Fibroblast of villous mesenchyme (primary cell): ENCODE results near the gene FGF13. TPM values are rescaled to one million over a fixed set of nuclear protein-coding genes. Genes with fewer than 3 reads are reported as not detected.

Experiments
- DNase-seq: peaks from one replicate; pipeline ENCODE4 v3.0.0-alpha.2; 2010; ENCODE audit warnings: low read depth
- H3K4me3 ChIP-seq: 2 replicates; pipeline ENCODE4 v1.5.1; 2011; ENCODE audit warnings: low read depth, mild to moderate bottlenecking, low read length
- total RNA-seq: library from RNA; depleted of rRNA; stranded (reverse); fragments of >200 nt; gene quantifications from 2 replicates; pipeline ENCODE4 v1.2.3, GENCODE V29; 2012
- TF ChIP-seq, protein P1 (sequence below): IDR thresholded peaks from 2 replicates; pipeline ENCODE4 v1.5.1; 2012; ENCODE audit warnings: low read depth, mild to moderate bottlenecking, low read length; ENCODE audit not compliant: insufficient read depth

Gene FGF13
- under 0.01 TPM in 1 of 2 replicates, not detected in the other for total RNA-seq

DNA sequence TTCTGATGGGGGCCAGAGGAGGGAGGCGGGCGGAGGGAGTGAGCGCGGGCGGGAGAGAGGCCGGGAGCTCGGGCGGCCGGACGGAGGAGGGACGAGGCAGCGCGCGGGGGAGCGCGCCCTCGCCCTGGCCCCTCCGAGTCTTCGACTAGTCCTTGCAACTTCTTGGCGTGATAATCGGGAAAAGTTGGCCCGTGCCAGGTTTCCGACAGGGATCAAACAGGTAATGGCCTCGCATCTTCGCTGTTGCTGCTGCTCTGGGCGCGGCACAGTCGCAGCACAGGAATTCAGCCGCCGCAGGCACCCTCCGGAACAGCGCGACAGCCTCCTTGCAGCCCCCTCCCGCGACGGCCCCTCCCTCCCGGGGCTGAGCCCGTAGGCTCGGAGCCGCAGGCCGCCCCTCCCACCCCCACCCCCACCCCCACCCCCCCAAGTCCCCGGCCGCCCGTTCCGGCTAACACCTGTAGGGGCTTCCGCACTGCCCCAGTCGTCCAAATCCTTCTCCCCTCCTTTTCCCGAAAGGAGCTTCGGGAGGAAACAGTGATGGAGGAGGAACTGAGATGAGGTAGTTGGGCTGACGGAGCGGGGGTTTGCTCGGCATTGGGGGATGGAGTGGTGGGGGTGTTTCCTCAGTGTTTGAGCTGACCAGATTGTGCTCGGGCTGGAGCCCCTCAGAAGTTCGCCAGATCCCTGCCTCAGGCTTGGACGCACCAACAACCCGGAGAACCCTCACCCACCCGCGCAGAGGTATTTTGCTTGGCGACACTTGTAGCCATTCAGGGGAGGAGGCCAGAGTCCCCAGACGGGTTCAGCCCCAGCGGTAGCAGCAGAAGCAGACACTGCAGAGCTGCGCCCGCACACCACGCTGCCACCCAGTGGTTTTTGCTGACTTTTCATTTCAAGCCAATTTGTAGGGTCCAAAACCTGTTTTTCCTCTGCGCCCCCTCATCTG, at the start of gene FGF13:
TSS of gene FGF13 (minus strand) at position 319 of the 949 bp plus-strand sequence. CDS start 714 bp downstream, outside the sequence.
- no peak within 1 kb of the TSS for H3K4me3 ChIP-seq
- no peak for DNase-seq
- TF ChIP-seq, protein P1, sequence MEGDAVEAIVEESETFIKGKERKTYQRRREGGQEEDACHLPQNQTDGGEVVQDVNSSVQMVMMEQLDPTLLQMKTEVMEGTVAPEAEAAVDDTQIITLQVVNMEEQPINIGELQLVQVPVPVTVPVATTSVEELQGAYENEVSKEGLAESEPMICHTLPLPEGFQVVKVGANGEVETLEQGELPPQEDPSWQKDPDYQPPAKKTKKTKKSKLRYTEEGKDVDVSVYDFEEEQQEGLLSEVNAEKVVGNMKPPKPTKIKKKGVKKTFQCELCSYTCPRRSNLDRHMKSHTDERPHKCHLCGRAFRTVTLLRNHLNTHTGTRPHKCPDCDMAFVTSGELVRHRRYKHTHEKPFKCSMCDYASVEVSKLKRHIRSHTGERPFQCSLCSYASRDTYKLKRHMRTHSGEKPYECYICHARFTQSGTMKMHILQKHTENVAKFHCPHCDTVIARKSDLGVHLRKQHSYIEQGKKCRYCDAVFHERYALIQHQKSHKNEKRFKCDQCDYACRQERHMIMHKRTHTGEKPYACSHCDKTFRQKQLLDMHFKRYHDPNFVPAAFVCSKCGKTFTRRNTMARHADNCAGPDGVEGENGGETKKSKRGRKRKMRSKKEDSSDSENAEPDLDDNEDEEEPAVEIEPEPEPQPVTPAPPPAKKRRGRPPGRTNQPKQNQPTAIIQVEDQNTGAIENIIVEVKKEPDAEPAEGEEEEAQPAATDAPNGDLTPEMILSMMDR, result no peak

DNA sequence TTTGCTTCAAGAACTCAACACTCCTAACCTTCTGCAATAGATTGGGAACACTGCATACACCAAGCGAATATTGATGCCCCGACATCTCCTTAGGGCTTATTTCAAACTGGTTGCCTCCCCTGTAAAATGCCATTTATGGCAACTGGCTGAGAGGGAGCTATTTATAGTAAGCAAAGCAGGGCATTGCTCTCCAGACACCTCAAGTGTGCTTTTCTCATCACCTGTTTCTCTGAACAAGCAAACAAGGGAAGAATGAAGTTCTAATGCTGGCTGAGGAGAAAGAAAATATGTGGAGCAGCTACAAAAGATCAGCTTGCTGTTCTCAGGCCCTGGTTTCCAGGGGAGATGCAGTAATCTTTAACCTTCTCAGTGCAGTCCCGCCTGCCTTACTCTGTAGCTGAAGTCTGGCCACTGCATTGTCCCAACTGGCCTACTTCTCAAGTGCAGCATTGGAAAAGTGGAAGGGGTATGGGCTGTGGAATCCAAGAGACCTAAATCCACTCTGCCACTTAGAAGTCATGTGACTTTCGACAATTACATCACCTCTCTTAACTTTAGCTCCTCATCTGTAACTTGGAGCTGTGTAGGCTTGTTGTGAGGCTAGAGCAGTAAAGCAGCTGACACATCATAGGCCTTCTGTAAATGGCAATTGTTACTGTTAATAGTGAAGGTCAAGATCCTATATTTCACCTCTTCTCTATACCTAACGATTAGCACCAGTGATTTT, 47.9 kb upstream of the FGF13 start:
- no peak for DNase-seq
- TF ChIP-seq, protein P1, result no peak
- no peak overlapping the region for H3K4me3 ChIP-seq

DNA sequence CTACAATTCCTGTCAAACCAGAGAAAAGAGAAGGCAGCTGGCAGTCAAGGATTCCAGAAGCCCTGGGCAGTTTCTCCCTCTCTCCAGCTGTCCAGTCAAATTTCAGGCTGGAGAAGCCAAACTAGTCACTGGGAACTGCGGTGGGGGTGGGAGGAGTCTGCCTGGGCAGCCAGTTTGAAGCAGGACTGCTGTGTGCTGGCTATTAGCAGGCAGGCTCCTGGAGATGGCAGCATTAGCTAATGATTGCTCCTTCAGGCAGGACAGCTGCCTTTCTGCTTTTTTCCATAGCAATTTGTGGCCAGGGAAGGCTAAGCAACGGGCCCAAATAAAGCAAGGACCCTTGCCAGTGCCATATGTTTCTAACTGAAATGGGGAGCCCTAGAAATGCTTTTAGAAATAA, 44.7 kb upstream of the FGF13 start:
- peak; percentile 4 for DNase-seq
- TF ChIP-seq, protein P1, result no peak
- H3K4me3 ChIP-seq, result no peak overlapping the region

DNA sequence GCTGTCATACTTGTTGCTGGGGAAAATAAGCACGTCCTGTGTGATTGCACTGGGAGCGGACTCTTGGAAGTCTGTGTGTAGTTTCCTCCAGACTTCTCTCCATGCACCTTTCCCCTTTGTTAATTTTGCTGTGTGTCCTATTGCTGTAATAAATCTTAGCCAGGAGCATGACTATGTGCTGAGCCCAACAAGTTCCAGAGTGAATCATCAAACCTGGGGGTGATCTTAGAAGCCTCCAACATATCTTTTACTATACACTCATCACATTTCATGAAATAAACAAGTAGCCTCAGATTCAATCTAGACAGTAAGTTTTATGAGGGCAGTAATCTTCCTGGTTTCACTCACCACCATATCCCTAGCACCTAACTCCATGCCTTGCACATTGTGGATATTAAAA, 43.3 kb upstream of the FGF13 start:
- H3K4me3 ChIP-seq, result no peak overlapping the region
- TF ChIP-seq, protein P1, result no peak
- no peak for DNase-seq

DNA sequence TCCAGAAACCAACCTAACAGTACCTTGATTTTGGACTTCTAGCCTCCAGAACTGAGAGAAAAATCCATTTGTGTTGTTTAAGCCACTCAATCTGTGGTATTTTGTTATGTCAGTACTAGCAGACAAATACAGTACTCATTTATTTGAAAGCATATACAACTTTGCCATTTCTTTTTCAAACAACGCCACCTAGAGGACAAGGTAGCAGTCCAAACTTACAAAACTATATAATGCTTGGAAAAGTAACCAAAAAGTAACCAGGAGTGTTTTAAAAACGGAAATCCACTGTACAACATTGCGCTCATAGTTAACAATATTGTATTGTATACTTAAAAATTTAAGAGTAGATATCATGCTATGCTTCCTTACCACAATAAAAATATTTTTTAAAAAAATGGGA, 37.0 kb upstream of the FGF13 start:
- peak; percentile 12 for DNase-seq
- TF ChIP-seq, protein P1, result peak; percentile 37
- H3K4me3 ChIP-seq, result no peak overlapping the region

DNA sequence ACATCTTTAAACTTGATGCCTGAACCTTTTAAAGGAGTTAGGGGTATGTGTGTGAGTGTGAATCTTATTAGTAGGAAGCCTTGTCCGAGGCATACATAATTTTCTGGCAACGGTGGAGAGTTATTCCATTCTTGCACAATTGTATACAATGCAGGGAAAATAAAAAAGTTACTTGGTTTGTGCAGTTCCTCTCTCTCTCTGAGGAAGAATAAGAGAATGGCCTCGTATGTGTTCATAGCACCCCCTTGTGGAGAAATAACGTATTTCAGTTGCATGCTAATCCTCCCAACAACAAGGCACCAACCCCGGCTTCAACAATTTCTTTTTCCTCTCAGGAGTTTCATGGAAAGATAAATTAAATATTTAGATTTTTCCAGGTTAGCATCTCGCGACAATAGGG, 33.7 kb upstream of the FGF13 start:
- TF ChIP-seq, protein P1, result peak; percentile 64
- H3K4me3 ChIP-seq, result no peak overlapping the region
- peak; percentile 43 for DNase-seq
